WTC11 (cell line): ENCODE measurements around the gene PRR5L. TPM values are rescaled to one million over a fixed set of nuclear protein-coding genes. Genes with fewer than 3 reads are reported as not detected.
A peak's percentile ranks its signal among the peaks of the same experiment; 100 is the strongest.

ENCODE experiments used
- ATAC-seq: fragments of 200-7000 bp; cut with Tn5 transposase; 2 replicates; pipeline ENCODE4 v1.10.0; 2021; ENCODE audit warnings: mild to moderate bottlenecking, moderate library complexity
- CTCF ChIA-PET: fragments of 300-600 bp; sonication (Branson Sonifier 250); formaldehyde crosslinking; loops from one replicate; lab custom pipeline; 2021; ENCODE audit warnings: antibody characterized with exemption; lab: Charles Lee
- POLR2A ChIA-PET: fragments of 350-600 bp; sonication (Branson Sonifier 250); formaldehyde crosslinking; loops from one replicate; lab custom pipeline; 2021; ENCODE audit warnings: antibody characterized with exemption; lab: Charles Lee
- DNase-seq: peaks from one replicate; pipeline ENCODE4 v3.0.0; 2021; ENCODE audit warnings: low spot score
- H3K27ac Mint-ChIP-seq: 2 replicates; pipeline ENCODE4 v1.8.0; 2021; ENCODE audit warnings: mixed read lengths
- H3K27me3 Mint-ChIP-seq: 2 replicates; pipeline ENCODE4 v1.8.0; 2021; ENCODE audit warnings: low read depth, mild to moderate bottlenecking, moderate library complexity, mixed read lengths
- H3K36me3 Mint-ChIP-seq: 2 replicates; pipeline ENCODE4 v1.8.0; 2021; ENCODE audit warnings: mixed read lengths
- H3K4me1 Mint-ChIP-seq: 2 replicates; pipeline ENCODE4 v1.8.0; 2022; ENCODE audit warnings: mixed read lengths
- H3K4me3 Mint-ChIP-seq: 2 replicates; pipeline ENCODE4 v1.8.0; 2021; ENCODE audit warnings: mild to moderate bottlenecking, moderate library complexity, mixed read lengths
- H3K9me3 Mint-ChIP-seq: 2 replicates; pipeline ENCODE4 v1.8.0; 2021; ENCODE audit warnings: mixed read lengths
- ATF1 ChIP-seq: sonication (generic); formaldehyde crosslinking; IDR thresholded peaks from 2 replicates; pipeline ENCODE4 v1.8.1; 2023; ENCODE audit warnings: mild to moderate bottlenecking, moderate library complexity, missing genetic modification reagents
- CREB1 ChIP-seq: sonication (generic); formaldehyde crosslinking; IDR thresholded peaks from 2 replicates; pipeline ENCODE4 v1.8.0; 2023; ENCODE audit warnings: mild to moderate bottlenecking, missing genetic modification reagents
- ETV6 ChIP-seq: sonication (generic); formaldehyde crosslinking; IDR thresholded peaks from 2 replicates; pipeline ENCODE4 v1.8.1; 2022; ENCODE audit warnings: mild to moderate bottlenecking, missing genetic modification reagents
- GTF2I ChIP-seq: fragments of 250-450 bp; sonication (Bioruptor Pico); conservative IDR thresholded peaks from 2 replicates; pipeline ENCODE4 v1.4.0; 2021; ENCODE audit warnings: mild to moderate bottlenecking
- HMGA2 ChIP-seq: fragments of 250-450 bp; sonication (Bioruptor Pico); IDR thresholded peaks from 2 replicates; pipeline ENCODE4 v1.4.0; 2021; ENCODE audit warnings: mild to moderate bottlenecking, moderate library complexity
- MYBL2 ChIP-seq: sonication (generic); formaldehyde crosslinking; IDR thresholded peaks from 2 replicates; pipeline ENCODE4 v1.8.1; 2023; ENCODE audit warnings: mild to moderate bottlenecking, moderate library complexity, missing genetic modification reagents
- NFE2L1 ChIP-seq: sonication (generic); formaldehyde crosslinking; IDR thresholded peaks from 2 replicates; pipeline ENCODE4 v1.8.1; 2023; ENCODE audit warnings: missing genetic modification reagents
- NR2C2 ChIP-seq: sonication (generic); formaldehyde crosslinking; IDR thresholded peaks from 2 replicates; pipeline ENCODE4 v1.8.0; 2022; ENCODE audit warnings: mild to moderate bottlenecking, missing genetic modification reagents
- NR3C1 ChIP-seq: sonication (generic); formaldehyde crosslinking; conservative IDR thresholded peaks from 2 replicates; pipeline ENCODE4 v1.8.1; 2023; ENCODE audit warnings: low read depth, mild to moderate bottlenecking, missing genetic modification reagents
- SP1 ChIP-seq: sonication (generic); formaldehyde crosslinking; conservative IDR thresholded peaks from 2 replicates; pipeline ENCODE4 v1.8.1; 2022; ENCODE audit warnings: missing genetic modification reagents
- TCF7 ChIP-seq: sonication (generic); formaldehyde crosslinking; IDR thresholded peaks from 2 replicates; pipeline ENCODE4 v1.8.0; 2022; ENCODE audit warnings: mild to moderate bottlenecking, low read depth, missing genetic modification reagents, moderate library complexity
- TEAD4 ChIP-seq: sonication (generic); formaldehyde crosslinking; IDR thresholded peaks from 2 replicates; pipeline ENCODE4 v1.8.0; 2022; ENCODE audit warnings: mild to moderate bottlenecking, missing genetic modification reagents
- ZNF219 ChIP-seq: sonication (generic); formaldehyde crosslinking; IDR thresholded peaks from 2 replicates; pipeline ENCODE4 v1.8.0; 2023; ENCODE audit warnings: missing genetic modification reagents, mild to moderate bottlenecking, borderline replicate concordance
- ZNF232 ChIP-seq: sonication (generic); formaldehyde crosslinking; IDR thresholded peaks from 2 replicates; pipeline ENCODE4 v1.8.0; 2022; ENCODE audit warnings: mild to moderate bottlenecking, missing genetic modification reagents
- total RNA-seq: library from RNA; stranded (reverse); gene quantifications from 3 replicates; pipeline ENCODE4 v1.2.3, GENCODE V29; 2021
- TF ChIP-seq, protein P1 (sequence below): fragments of 200-600 bp; IDR thresholded peaks from 2 replicates; pipeline ENCODE4 v1.8.0; 2022; ENCODE audit warnings: antibody characterized with exemption
- TF ChIP-seq, protein P2 (sequence below): sonication (generic); formaldehyde crosslinking; IDR thresholded peaks from 2 replicates; pipeline ENCODE4 v1.8.0; 2022; ENCODE audit warnings: mild to moderate bottlenecking, missing genetic modification reagents
- TF ChIP-seq, protein P3 (sequence below): sonication (generic); formaldehyde crosslinking; conservative IDR thresholded peaks from 2 replicates; pipeline ENCODE4 v1.8.1; 2023; ENCODE audit warnings: mild to moderate bottlenecking, low read depth, missing genetic modification reagents, moderate library complexity
- TF ChIP-seq, protein P4 (sequence below): fragments of 250-450 bp; sonication (Bioruptor Pico); IDR thresholded peaks from 2 replicates; pipeline ENCODE4 v1.9.0; 2021; ENCODE audit warnings: mild to moderate bottlenecking
- TF ChIP-seq, protein P5 (sequence below): sonication (generic); formaldehyde crosslinking; IDR thresholded peaks from 2 replicates; pipeline ENCODE4 v1.8.1; 2022; ENCODE audit warnings: low read depth, mild to moderate bottlenecking, moderate library complexity, missing genetic modification reagents, borderline replicate concordance

Gene PRR5L
- total RNA-seq, 1 experiment from 2014 or later = 3.9 TPM

DNA sequence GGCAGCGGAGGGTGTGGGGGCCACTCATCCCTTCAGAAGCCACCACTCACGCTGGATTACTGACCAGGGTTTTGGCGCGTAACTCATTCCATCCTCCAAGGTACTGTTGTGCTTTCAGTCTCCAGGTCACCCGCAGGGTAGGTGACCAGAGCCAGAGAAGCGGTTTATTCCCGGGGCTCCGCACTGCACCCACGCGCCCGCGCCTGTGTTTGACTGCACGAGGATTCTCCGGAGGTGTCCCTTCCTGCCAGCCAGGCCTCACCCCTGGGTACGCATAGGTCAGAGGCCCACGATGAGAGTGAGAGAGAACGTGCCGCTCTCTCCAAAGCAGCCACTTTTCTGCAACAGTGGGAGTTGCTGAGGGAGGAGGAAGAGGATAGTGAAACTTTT lies 158.5 kb downstream of the PRR5L start:
- no peak overlapping the region; the same call in 1 of the 2 replicates for H3K27ac Mint-ChIP-seq
- TF ChIP-seq TEAD4 (CRISPR knock-in tag) = no peak
- no peak for TF ChIP-seq TCF7 (CRISPR knock-in tag)
- TF ChIP-seq ATF1 (CRISPR knock-in tag) = no peak
- TF ChIP-seq, protein P1, sequence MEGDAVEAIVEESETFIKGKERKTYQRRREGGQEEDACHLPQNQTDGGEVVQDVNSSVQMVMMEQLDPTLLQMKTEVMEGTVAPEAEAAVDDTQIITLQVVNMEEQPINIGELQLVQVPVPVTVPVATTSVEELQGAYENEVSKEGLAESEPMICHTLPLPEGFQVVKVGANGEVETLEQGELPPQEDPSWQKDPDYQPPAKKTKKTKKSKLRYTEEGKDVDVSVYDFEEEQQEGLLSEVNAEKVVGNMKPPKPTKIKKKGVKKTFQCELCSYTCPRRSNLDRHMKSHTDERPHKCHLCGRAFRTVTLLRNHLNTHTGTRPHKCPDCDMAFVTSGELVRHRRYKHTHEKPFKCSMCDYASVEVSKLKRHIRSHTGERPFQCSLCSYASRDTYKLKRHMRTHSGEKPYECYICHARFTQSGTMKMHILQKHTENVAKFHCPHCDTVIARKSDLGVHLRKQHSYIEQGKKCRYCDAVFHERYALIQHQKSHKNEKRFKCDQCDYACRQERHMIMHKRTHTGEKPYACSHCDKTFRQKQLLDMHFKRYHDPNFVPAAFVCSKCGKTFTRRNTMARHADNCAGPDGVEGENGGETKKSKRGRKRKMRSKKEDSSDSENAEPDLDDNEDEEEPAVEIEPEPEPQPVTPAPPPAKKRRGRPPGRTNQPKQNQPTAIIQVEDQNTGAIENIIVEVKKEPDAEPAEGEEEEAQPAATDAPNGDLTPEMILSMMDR = no peak
- no peak for TF ChIP-seq CREB1
- no peak for TF ChIP-seq NR2C2 (CRISPR knock-in tag)
- TF ChIP-seq, protein P2, sequence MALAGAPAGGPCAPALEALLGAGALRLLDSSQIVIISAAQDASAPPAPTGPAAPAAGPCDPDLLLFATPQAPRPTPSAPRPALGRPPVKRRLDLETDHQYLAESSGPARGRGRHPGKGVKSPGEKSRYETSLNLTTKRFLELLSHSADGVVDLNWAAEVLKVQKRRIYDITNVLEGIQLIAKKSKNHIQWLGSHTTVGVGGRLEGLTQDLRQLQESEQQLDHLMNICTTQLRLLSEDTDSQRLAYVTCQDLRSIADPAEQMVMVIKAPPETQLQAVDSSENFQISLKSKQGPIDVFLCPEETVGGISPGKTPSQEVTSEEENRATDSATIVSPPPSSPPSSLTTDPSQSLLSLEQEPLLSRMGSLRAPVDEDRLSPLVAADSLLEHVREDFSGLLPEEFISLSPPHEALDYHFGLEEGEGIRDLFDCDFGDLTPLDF (CRISPR knock-in tag) = no peak
- TF ChIP-seq NR3C1 (CRISPR knock-in tag) = no peak
- TF ChIP-seq GTF2I (CRISPR knock-in tag) = no peak
- no peak for TF ChIP-seq ZNF232 (CRISPR knock-in tag)
- TF ChIP-seq, protein P3, sequence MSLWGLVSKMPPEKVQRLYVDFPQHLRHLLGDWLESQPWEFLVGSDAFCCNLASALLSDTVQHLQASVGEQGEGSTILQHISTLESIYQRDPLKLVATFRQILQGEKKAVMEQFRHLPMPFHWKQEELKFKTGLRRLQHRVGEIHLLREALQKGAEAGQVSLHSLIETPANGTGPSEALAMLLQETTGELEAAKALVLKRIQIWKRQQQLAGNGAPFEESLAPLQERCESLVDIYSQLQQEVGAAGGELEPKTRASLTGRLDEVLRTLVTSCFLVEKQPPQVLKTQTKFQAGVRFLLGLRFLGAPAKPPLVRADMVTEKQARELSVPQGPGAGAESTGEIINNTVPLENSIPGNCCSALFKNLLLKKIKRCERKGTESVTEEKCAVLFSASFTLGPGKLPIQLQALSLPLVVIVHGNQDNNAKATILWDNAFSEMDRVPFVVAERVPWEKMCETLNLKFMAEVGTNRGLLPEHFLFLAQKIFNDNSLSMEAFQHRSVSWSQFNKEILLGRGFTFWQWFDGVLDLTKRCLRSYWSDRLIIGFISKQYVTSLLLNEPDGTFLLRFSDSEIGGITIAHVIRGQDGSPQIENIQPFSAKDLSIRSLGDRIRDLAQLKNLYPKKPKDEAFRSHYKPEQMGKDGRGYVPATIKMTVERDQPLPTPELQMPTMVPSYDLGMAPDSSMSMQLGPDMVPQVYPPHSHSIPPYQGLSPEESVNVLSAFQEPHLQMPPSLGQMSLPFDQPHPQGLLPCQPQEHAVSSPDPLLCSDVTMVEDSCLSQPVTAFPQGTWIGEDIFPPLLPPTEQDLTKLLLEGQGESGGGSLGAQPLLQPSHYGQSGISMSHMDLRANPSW (CRISPR knock-in tag) = no peak
- TF ChIP-seq ZNF219 (CRISPR knock-in tag) = no peak
- no peak for TF ChIP-seq ETV6
- TF ChIP-seq, protein P4, sequence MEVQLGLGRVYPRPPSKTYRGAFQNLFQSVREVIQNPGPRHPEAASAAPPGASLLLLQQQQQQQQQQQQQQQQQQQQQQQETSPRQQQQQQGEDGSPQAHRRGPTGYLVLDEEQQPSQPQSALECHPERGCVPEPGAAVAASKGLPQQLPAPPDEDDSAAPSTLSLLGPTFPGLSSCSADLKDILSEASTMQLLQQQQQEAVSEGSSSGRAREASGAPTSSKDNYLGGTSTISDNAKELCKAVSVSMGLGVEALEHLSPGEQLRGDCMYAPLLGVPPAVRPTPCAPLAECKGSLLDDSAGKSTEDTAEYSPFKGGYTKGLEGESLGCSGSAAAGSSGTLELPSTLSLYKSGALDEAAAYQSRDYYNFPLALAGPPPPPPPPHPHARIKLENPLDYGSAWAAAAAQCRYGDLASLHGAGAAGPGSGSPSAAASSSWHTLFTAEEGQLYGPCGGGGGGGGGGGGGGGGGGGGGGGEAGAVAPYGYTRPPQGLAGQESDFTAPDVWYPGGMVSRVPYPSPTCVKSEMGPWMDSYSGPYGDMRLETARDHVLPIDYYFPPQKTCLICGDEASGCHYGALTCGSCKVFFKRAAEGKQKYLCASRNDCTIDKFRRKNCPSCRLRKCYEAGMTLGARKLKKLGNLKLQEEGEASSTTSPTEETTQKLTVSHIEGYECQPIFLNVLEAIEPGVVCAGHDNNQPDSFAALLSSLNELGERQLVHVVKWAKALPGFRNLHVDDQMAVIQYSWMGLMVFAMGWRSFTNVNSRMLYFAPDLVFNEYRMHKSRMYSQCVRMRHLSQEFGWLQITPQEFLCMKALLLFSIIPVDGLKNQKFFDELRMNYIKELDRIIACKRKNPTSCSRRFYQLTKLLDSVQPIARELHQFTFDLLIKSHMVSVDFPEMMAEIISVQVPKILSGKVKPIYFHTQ (CRISPR knock-in tag) = no peak
- no peak for TF ChIP-seq MYBL2 (CRISPR knock-in tag)
- no peak for TF ChIP-seq SP1 (CRISPR knock-in tag)
- no peak for TF ChIP-seq NFE2L1 (CRISPR knock-in tag)
- no peak for TF ChIP-seq HMGA2 (CRISPR knock-in tag)
- TF ChIP-seq, protein P5, sequence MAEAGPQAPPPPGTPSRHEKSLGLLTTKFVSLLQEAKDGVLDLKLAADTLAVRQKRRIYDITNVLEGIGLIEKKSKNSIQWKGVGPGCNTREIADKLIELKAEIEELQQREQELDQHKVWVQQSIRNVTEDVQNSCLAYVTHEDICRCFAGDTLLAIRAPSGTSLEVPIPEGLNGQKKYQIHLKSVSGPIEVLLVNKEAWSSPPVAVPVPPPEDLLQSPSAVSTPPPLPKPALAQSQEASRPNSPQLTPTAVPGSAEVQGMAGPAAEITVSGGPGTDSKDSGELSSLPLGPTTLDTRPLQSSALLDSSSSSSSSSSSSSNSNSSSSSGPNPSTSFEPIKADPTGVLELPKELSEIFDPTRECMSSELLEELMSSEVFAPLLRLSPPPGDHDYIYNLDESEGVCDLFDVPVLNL = no peak
- DNase-seq (no peak), ATAC-seq (peak; percentile 38)
- H3K9me3 Mint-ChIP-seq = no peaks in the 10 kb centered on the region
- H3K27me3 Mint-ChIP-seq = no peaks in the 10 kb centered on the region; the same call in none of the 2 replicates
- H3K36me3 Mint-ChIP-seq = no peaks in the 10 kb centered on the region
- peaks cover 21% of the 10 kb centered on the region for H3K4me1 Mint-ChIP-seq
- ChIA-PET CTCF (interaction anchor here (1.7 to 2.6 kb wide), 3 partner anchors 15 to 162 kb away, joined by 7 to 14 read pairs (median 7); no protein-coding TSS in a partner anchor), POLR2A (no interaction called here)
- H3K4me3 Mint-ChIP-seq = no peak overlapping the region
